NCI-H1417 treated with DMSO at 0.1 percent for 48 hours (cell line): ENCODE measurements around the gene UTS2.

Source experiments
- DNase-seq: peaks from one replicate; lab custom pipeline; 2025; lab: John Stamatoyannopoulos, UW

Gene UTS2

GRCh38 chr1:7862211-7863060 lies 9.6 kb upstream of the UTS2 start:
- DNase-seq: no peak

GRCh38 chr1:7861452-7861851 lies 8.6 kb upstream of the UTS2 start:
- no peak for DNase-seq

GRCh38 chr1:7860130-7860529 lies 7.3 kb upstream of the UTS2 start:
- DNase-seq: no peak

- DNase-seq: no peak
These were observed 6.5 kb upstream of the UTS2 start for GRCh38 chr1:7859406-7859805.

- DNase-seq: no peak
These were observed 5.1 kb upstream of the UTS2 start for GRCh38 chr1:7857985-7858384.

- no peak for DNase-seq
These were observed 4.1 kb upstream of the UTS2 start for GRCh38 chr1:7857000-7857399.

- DNase-seq: no peak
These were observed 3.5 kb upstream of the UTS2 start for GRCh38 chr1:7856345-7856744.

GRCh38 chr1:7853684-7854026 lies 790 bp upstream of the UTS2 start:
- no peak for DNase-seq

- DNase-seq: no peak
These were observed 2.1 kb downstream of the UTS2 start for GRCh38 chr1:7850786-7851185.

- DNase-seq: no peak
These were observed 5.3 kb downstream of the UTS2 start for GRCh38 chr1:7847599-7847998.

- DNase-seq: no peak
These were observed 6.2 kb downstream of the UTS2 start for GRCh38 chr1:7846656-7847055.

- no peak for DNase-seq
These were observed 7.1 kb downstream of the UTS2 start for GRCh38 chr1:7845761-7846160.

- DNase-seq: no peak
These were observed 10.3 kb downstream of the UTS2 start for GRCh38 chr1:7842517-7842916.

GRCh38 chr1:7839526-7839925 lies 13.3 kb downstream of the UTS2 start:
- DNase-seq: no peak

GRCh38 chr1:7838714-7839113 lies 14.2 kb downstream of the UTS2 start:
- no peak for DNase-seq

GRCh38 chr1:7833035-7833434 lies 19.8 kb downstream of the UTS2 start:
- no peak for DNase-seq

GRCh38 chr1:7831458-7831857 lies 21.4 kb downstream of the UTS2 start:
- DNase-seq: no peak

- no peak for DNase-seq
These were observed 25.5 kb downstream of the UTS2 start for GRCh38 chr1:7827126-7827955.

- DNase-seq: no peak
These were observed 26.5 kb downstream of the UTS2 start for GRCh38 chr1:7826363-7826762.

- no peak for DNase-seq
These were observed 28.2 kb downstream of the UTS2 start for GRCh38 chr1:7824701-7825100.

GRCh38 chr1:7821282-7821681 lies 31.6 kb downstream of the UTS2 start:
- no peak for DNase-seq

- DNase-seq: no peak
These were observed 39.0 kb downstream of the UTS2 start for GRCh38 chr1:7813677-7814373.

- DNase-seq: no peak
These were observed 41.4 kb downstream of the UTS2 start for GRCh38 chr1:7811476-7811875.
